OCI-LY7 (cell line): ENCODE results near the gene PARP3.

Experiments
- CTCF ChIP-seq: fragments of 200-600 bp; sonication (generic); conservative IDR thresholded peaks from 2 replicates; pipeline ENCODE4 v1.5.1; 2014; ENCODE audit warnings: mild to moderate bottlenecking, antibody characterized with exemption, low read length, moderate library complexity, mixed read lengths
- EZH2phosphoT487 ChIP-seq: fragments of 200-600 bp; sonication (generic); IDR thresholded peaks from 2 replicates; pipeline ENCODE4 v1.6.1; 2018; ENCODE audit warnings: low read depth, borderline replicate concordance, mild to moderate bottlenecking, mixed run types, antibody characterized with exemption, low read length, moderate library complexity, mixed read lengths

- TF ChIP-seq CTCF: no peak
- no peak for TF ChIP-seq EZH2phosphoT487
Observed at GRCh38 chr3:51980253-51980652, 38.1 kb downstream of the PARP3 start.
